ENCODE measurements around the gene USP40. TPM values are rescaled to one million over a fixed set of nuclear protein-coding genes. Genes with fewer than 3 reads are reported as not detected.
A peak's percentile ranks its signal among the peaks of the same experiment; 100 is the strongest.
"Not testable (repeated sequence)": the region's sequence is repeated elsewhere in the genome, so short reads cannot be mapped to it uniquely, and the experiment has no call there.

The USP40 gene
- total RNA-seq, 2 donors from 2014 or later = 14.7 to 19.6 TPM

GRCh38 chr2:233584210-233584609 is 17.6 kb upstream of the USP40 start:
- DNase-seq = no peak
- Mint-ChIP-seq H3K9me3 (no peaks in the 10 kb centered on the region), H3K27me3 (ENCODE audit: low read depth) (peaks cover 25% of the 10 kb centered on the region), H3K27ac (no peak overlapping the region), H3K36me3 (ENCODE audit: insufficient read depth in 2 of 2) (peaks cover 0 to 1% of the 10 kb centered on the region in 2 donors), H3K4me1 (ENCODE audit: low read depth) (no peaks in the 10 kb centered on the region), H3K4me3 (no peak overlapping the region)
- no peak for ATAC-seq (replicated peaks in 1 of 2)

GRCh38 chr2:233583217-233583965 is 16.8 kb upstream of the USP40 start:
- H3K36me3 Mint-ChIP-seq (ENCODE audit: insufficient read depth in 2 of 2); H3K27ac Mint-ChIP-seq; H3K9me3 Mint-ChIP-seq; DNase-seq; H3K4me3 Mint-ChIP-seq; ATAC-seq (replicated peaks in 1 of 2); H3K4me1 Mint-ChIP-seq (ENCODE audit: low read depth): not testable (repeated sequence)
- peaks cover 18% of the 10 kb centered on the region for H3K27me3 Mint-ChIP-seq (ENCODE audit: low read depth)

- not testable (repeated sequence) for ATAC-seq (replicated peaks in 1 of 2); H3K36me3 Mint-ChIP-seq (ENCODE audit: insufficient read depth in 2 of 2); H3K9me3 Mint-ChIP-seq; H3K4me3 Mint-ChIP-seq; H3K27ac Mint-ChIP-seq; DNase-seq; H3K27me3 Mint-ChIP-seq (ENCODE audit: low read depth); H3K4me1 Mint-ChIP-seq (ENCODE audit: low read depth)
Observed at GRCh38 chr2:233577341-233577740, 10.8 kb upstream of the USP40 start.

- Mint-ChIP-seq H3K27me3 (ENCODE audit: low read depth) (peaks cover 8% of the 10 kb centered on the region), H3K4me1 (ENCODE audit: low read depth) (no peaks in the 10 kb centered on the region), H3K27ac (no peak overlapping the region), H3K9me3 (peaks cover 1 to 4% of the 10 kb centered on the region in 2 donors), H3K4me3 (no peak overlapping the region), H3K36me3 (ENCODE audit: insufficient read depth in 2 of 2) (peaks cover 0 to 4% of the 10 kb centered on the region in 2 donors)
- DNase-seq (no peak), ATAC-seq (replicated peaks in 1 of 2) (no peak)
Observed at GRCh38 chr2:233572468-233572867, 5.9 kb upstream of the USP40 start.

GRCh38 chr2:233571462-233571861 is 4.9 kb upstream of the USP40 start:
- Mint-ChIP-seq H3K9me3 (peaks cover 1 to 2% of the 10 kb centered on the region in 2 donors), H3K4me3 (no peak overlapping the region), H3K27ac (no peak overlapping the region), H3K27me3 (ENCODE audit: low read depth) (peaks cover 8% of the 10 kb centered on the region), H3K4me1 (ENCODE audit: low read depth) (no peaks in the 10 kb centered on the region), H3K36me3 (ENCODE audit: insufficient read depth in 2 of 2) (no peaks in the 10 kb centered on the region)
- no peak for DNase-seq
- no peak for ATAC-seq (replicated peaks in 1 of 2)

- Mint-ChIP-seq H3K27ac (no peak overlapping the region), H3K9me3 (peaks cover 1 to 2% of the 10 kb centered on the region in 2 donors), H3K4me3 (no peak overlapping the region), H3K4me1 (ENCODE audit: low read depth) (no peaks in the 10 kb centered on the region), H3K36me3 (ENCODE audit: insufficient read depth in 2 of 2) (no peaks in the 10 kb centered on the region), H3K27me3 (ENCODE audit: low read depth) (peaks cover 8% of the 10 kb centered on the region)
- no peak for DNase-seq
- ATAC-seq (replicated peaks in 1 of 2) = no peak
Observed at GRCh38 chr2:233571001-233571400, 4.4 kb upstream of the USP40 start.

GRCh38 chr2:233565685-233566140 is 869 bp downstream of the USP40 start:
- Mint-ChIP-seq H3K4me1 (ENCODE audit: low read depth) (peaks cover 16% of the 10 kb centered on the region), H3K36me3 (ENCODE audit: insufficient read depth in 2 of 2) (peaks cover 0 to 4% of the 10 kb centered on the region in 2 donors), H3K27ac (peak overlapping the region; percentile 100), H3K9me3 (no peaks in the 10 kb centered on the region), H3K27me3 (ENCODE audit: low read depth) (no peaks in the 10 kb centered on the region), H3K4me3 (peak overlapping the region; percentile 98)
- DNase-seq (no peak), ATAC-seq (replicated peaks in 1 of 2) (peak in 1 of 2 donors; percentile 6)

GRCh38 chr2:233563663-233564430 is 2.7 kb downstream of the USP40 start:
- no peak for DNase-seq
- Mint-ChIP-seq H3K4me3 (no peak overlapping the region), H3K4me1 (ENCODE audit: low read depth) (peaks cover 16% of the 10 kb centered on the region), H3K27me3 (ENCODE audit: low read depth) (no peaks in the 10 kb centered on the region), H3K36me3 (ENCODE audit: insufficient read depth in 2 of 2) (peaks cover 0 to 4% of the 10 kb centered on the region in 2 donors), H3K27ac (no peak overlapping the region), H3K9me3 (no peaks in the 10 kb centered on the region)
- no peak for ATAC-seq (replicated peaks in 1 of 2)

GRCh38 chr2:233556881-233557736 is 9.5 kb downstream of the USP40 start:
- Mint-ChIP-seq H3K36me3 (ENCODE audit: insufficient read depth in 2 of 2) (peaks cover 0 to 3% of the 10 kb centered on the region in 2 donors), H3K4me3 (peak overlapping the region in 1 of 2 donors; percentile 16), H3K9me3 (no peaks in the 10 kb centered on the region), H3K27ac (peak overlapping the region; percentile 72), H3K27me3 (ENCODE audit: low read depth) (no peaks in the 10 kb centered on the region), H3K4me1 (ENCODE audit: low read depth) (peaks cover 9% of the 10 kb centered on the region)
- peak; percentile 31 to 48 for ATAC-seq (replicated peaks in 1 of 2)
- no peak for DNase-seq

- Mint-ChIP-seq H3K4me3 (no peak overlapping the region), H3K9me3 (no peaks in the 10 kb centered on the region), H3K27ac (no peak overlapping the region), H3K36me3 (ENCODE audit: insufficient read depth in 2 of 2) (peaks cover 0 to 3% of the 10 kb centered on the region in 2 donors), H3K4me1 (ENCODE audit: low read depth) (peaks cover 9% of the 10 kb centered on the region), H3K27me3 (ENCODE audit: low read depth) (no peaks in the 10 kb centered on the region)
- DNase-seq = no peak
- no peak for ATAC-seq (replicated peaks in 1 of 2)
Observed at GRCh38 chr2:233553366-233553765, 13.2 kb downstream of the USP40 start.

- peaks cover 0 to 3% of the 10 kb centered on the region in 2 donors for H3K36me3 Mint-ChIP-seq (ENCODE audit: insufficient read depth in 2 of 2)
- no peak overlapping the region for H3K4me3 Mint-ChIP-seq
- H3K4me1 Mint-ChIP-seq (ENCODE audit: low read depth) = peaks cover under 1% of the 10 kb centered on the region
- H3K27ac Mint-ChIP-seq = no peak overlapping the region
- no peak for ATAC-seq (replicated peaks in 1 of 2)
- no peak for DNase-seq
- H3K27me3 Mint-ChIP-seq (ENCODE audit: low read depth) = no peaks in the 10 kb centered on the region
- no peaks in the 10 kb centered on the region for H3K9me3 Mint-ChIP-seq
Observed at GRCh38 chr2:233551491-233551890, 15.1 kb downstream of the USP40 start.

GRCh38 chr2:233546774-233547173 is 19.8 kb downstream of the USP40 start:
- H3K27me3 Mint-ChIP-seq (ENCODE audit: low read depth) = no peaks in the 10 kb centered on the region
- no peak overlapping the region for H3K4me3 Mint-ChIP-seq
- peaks cover 0 to 1% of the 10 kb centered on the region in 2 donors for H3K36me3 Mint-ChIP-seq (ENCODE audit: insufficient read depth in 2 of 2)
- ATAC-seq (replicated peaks in 1 of 2) (no peak), DNase-seq (no peak)
- no peaks in the 10 kb centered on the region for H3K9me3 Mint-ChIP-seq
- peaks cover 7% of the 10 kb centered on the region for H3K4me1 Mint-ChIP-seq (ENCODE audit: low read depth)
- H3K27ac Mint-ChIP-seq = no peak overlapping the region

GRCh38 chr2:233546101-233546500 is 20.5 kb downstream of the USP40 start:
- Mint-ChIP-seq H3K9me3 (no peaks in the 10 kb centered on the region), H3K36me3 (ENCODE audit: insufficient read depth in 2 of 2) (peaks cover 0 to 1% of the 10 kb centered on the region in 2 donors), H3K4me1 (ENCODE audit: low read depth) (peaks cover 7% of the 10 kb centered on the region), H3K27ac (no peak overlapping the region), H3K4me3 (no peak overlapping the region), H3K27me3 (ENCODE audit: low read depth) (no peaks in the 10 kb centered on the region)
- ATAC-seq (replicated peaks in 1 of 2) = no peak
- DNase-seq = no peak

Data from activated T-cell treated with anti-CD3 and anti-CD28 coated beads, Interleukin-2, amount 50 U/mL, for 72 hours (primary cell).